Panc1 (cell line): ENCODE data around the gene ATXN1L. TPM values are rescaled to one million over a fixed set of nuclear protein-coding genes. Genes with fewer than 3 reads are reported as not detected.

Experiments
- ATAC-seq: fragments of 200-7000 bp; cut with Tn5 transposase; 2 replicates; pipeline ENCODE4 v1.9.1; 2020; ENCODE audit warnings: mild to moderate bottlenecking, moderate library complexity
- BruUV-seq: library from RNA; stranded (reverse); fragments of 400-500 nt; replicated peaks from 2 replicates; lab custom pipeline; 2021; lab: Mats Ljungman, UMichigan
- CTCF ChIA-PET: fragments of 300-600 bp; sonication (Branson Sonifier 250); formaldehyde crosslinking; loops from one replicate; lab custom pipeline; 2022; ENCODE audit warnings: antibody characterized with exemption; lab: Charles Lee
- POLR2A ChIA-PET: fragments of 300-600 bp; sonication (Branson Sonifier 250); formaldehyde crosslinking; loops from one replicate; lab custom pipeline; 2022; ENCODE audit warnings: antibody characterized with exemption; lab: Charles Lee
- DNase-seq: peaks from one replicate; pipeline ENCODE4 v3.0.0-alpha.2; 2010; ENCODE audit warnings: low read depth, low spot score
- H3K27ac ChIP-seq: 2 replicates; pipeline ENCODE4 v1.5.1; 2011; ENCODE audit warnings: mild to moderate bottlenecking, low read length, inconsistent platforms
- H3K27me3 ChIP-seq: fragments of 200-500 bp; sonication (Bioruptor generic); 2 replicates; pipeline ENCODE4 v1.6.0; 2014; ENCODE audit warnings: low read length, inconsistent platforms; ENCODE audit not compliant: control insufficient read depth, insufficient read depth
- H3K36me3 ChIP-seq: fragments of 200-500 bp; sonication (Bioruptor generic); 2 replicates; pipeline ENCODE4 v1.5.1; 2014; ENCODE audit warnings: inconsistent platforms, mild to moderate bottlenecking, low read length, moderate library complexity; ENCODE audit not compliant: control insufficient read depth, insufficient read depth
- H3K4me1 ChIP-seq: 2 replicates; pipeline ENCODE4 v1.5.1; 2011; ENCODE audit warnings: inconsistent platforms, mild to moderate bottlenecking, low read length, moderate library complexity; ENCODE audit not compliant: control insufficient read depth, insufficient read depth
- H3K4me3 ChIP-seq, 2 experiments: 2 replicates each; pipeline ENCODE4 v1.5.1; 2011 to 2012; ENCODE audit warnings: low read depth in 2 of 2, low read length in 2 of 2, mild to moderate bottlenecking in 2 of 2, inconsistent platforms in 1 of 2, moderate library complexity in 1 of 2
- H3K9me3 ChIP-seq: fragments of 200-500 bp; sonication (Bioruptor generic); 2 replicates; pipeline ENCODE4 v1.5.1; 2014; ENCODE audit warnings: low read depth, mild to moderate bottlenecking, inconsistent platforms, low read length, moderate library complexity; ENCODE audit not compliant: control insufficient read depth, insufficient read depth
- POLR2AphosphoS5 ChIP-seq: IDR thresholded peaks from 2 replicates; pipeline ENCODE4 v1.6.1; 2012; ENCODE audit warnings: mild to moderate bottlenecking, low read depth, low read length, moderate library complexity
- REST ChIP-seq, 2 experiments: IDR thresholded peaks; 2 replicates each; pipeline ENCODE4 v1.6.1; 2011 to 2012; ENCODE audit warnings: low read depth in 2 of 2, control low read depth in 1 of 2, low read length in 1 of 2, mild to moderate bottlenecking in 1 of 2, moderate library complexity in 1 of 2; ENCODE audit not compliant: insufficient read depth in 1 of 2
- SIN3A ChIP-seq: IDR thresholded peaks from 2 replicates; pipeline ENCODE4 v1.6.1; 2012; ENCODE audit warnings: low read depth, mild to moderate bottlenecking, low read length, moderate library complexity, borderline replicate concordance; ENCODE audit not compliant: insufficient read depth
- TCF7L2 ChIP-seq: IDR thresholded peaks from 2 replicates; pipeline ENCODE4 v1.6.1; 2011; ENCODE audit warnings: mild to moderate bottlenecking, low read depth, low read length, inconsistent platforms
- in situ Hi-C: cut with HindIII; loops from 2 replicates; pipeline ENCODE4 v1.10.0; 2016; ENCODE audit warnings: low sequenced_read_pairs, low pct_unique_long_range_greater_than_20kb
- intact Hi-C: fragments of 100-400 bp; cut with micrococcal nuclease; formaldehyde crosslinking; loops from one replicate; pipeline ENCODE4 v1.10.0; 2022; ENCODE audit not compliant: unreplicated experiment
- total RNA-seq: library from RNA; stranded (reverse); gene quantifications from one replicate; pipeline ENCODE4 v1.2.1, GENCODE V29; 2021; ENCODE audit not compliant: unreplicated experiment
- TF ChIP-seq, protein P1 (sequence below): fragments of 450-650 bp; IDR thresholded peaks from 2 replicates; pipeline ENCODE4 v1.5.1; 2017; ENCODE audit warnings: mild to moderate bottlenecking

The ATXN1L gene
- total RNA-seq, 1 experiment from 2014 or later: 17.3 TPM

- no peaks in the 10 kb centered on the region for H3K36me3 ChIP-seq
- H3K4me1 ChIP-seq: no peaks in the 10 kb centered on the region
- POLR2A ChIA-PET: interaction anchor here (0.5 kb wide), 1 partner anchor 15 kb away, joined by 15 read pairs; no protein-coding TSS in a partner anchor
- no TSS peak for BruUV-seq
- TF ChIP-seq TCF7L2 (no peak), REST (IDR thresholded peaks at IDR 0.05; ENCODE audit: insufficient read depth in 1 of 2, low read depth in 2 of 2, low read length in 1 of 2) (no peak)
- no peak overlapping the region for H3K4me3 ChIP-seq
- DNase-seq (no peak), ATAC-seq (no peak)
- H3K9me3 ChIP-seq: no peaks in the 10 kb centered on the region
- CTCF ChIA-PET: no interaction called here
- intact Hi-C loops: no loop called here
- in situ Hi-C loops: no loop called here
- no peaks in the 10 kb centered on the region for H3K27me3 ChIP-seq
- H3K27ac ChIP-seq: no peak overlapping the region
These were observed 11.5 kb upstream of the ATXN1L start for GRCh38 chr16:71834291-71834690.

GRCh38 chr16:71837150-71837549 is 8.6 kb upstream of the ATXN1L start:
- TF ChIP-seq SIN3A (no peak), POLR2AphosphoS5 (no peak), REST (IDR thresholded peaks at IDR 0.05; ENCODE audit: insufficient read depth in 1 of 2, low read depth in 2 of 2, low read length in 1 of 2) (no peak), TCF7L2 (no peak)
- TF ChIP-seq, protein P1, sequence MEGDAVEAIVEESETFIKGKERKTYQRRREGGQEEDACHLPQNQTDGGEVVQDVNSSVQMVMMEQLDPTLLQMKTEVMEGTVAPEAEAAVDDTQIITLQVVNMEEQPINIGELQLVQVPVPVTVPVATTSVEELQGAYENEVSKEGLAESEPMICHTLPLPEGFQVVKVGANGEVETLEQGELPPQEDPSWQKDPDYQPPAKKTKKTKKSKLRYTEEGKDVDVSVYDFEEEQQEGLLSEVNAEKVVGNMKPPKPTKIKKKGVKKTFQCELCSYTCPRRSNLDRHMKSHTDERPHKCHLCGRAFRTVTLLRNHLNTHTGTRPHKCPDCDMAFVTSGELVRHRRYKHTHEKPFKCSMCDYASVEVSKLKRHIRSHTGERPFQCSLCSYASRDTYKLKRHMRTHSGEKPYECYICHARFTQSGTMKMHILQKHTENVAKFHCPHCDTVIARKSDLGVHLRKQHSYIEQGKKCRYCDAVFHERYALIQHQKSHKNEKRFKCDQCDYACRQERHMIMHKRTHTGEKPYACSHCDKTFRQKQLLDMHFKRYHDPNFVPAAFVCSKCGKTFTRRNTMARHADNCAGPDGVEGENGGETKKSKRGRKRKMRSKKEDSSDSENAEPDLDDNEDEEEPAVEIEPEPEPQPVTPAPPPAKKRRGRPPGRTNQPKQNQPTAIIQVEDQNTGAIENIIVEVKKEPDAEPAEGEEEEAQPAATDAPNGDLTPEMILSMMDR: no peak
- DNase-seq (no peak), ATAC-seq (no peak)
- intact Hi-C loops: no loop called here
- ChIA-PET POLR2A (no interaction called here), CTCF (no interaction called here)
- Histone ChIP-seq H3K27me3 (no peaks in the 10 kb centered on the region), H3K9me3 (no peaks in the 10 kb centered on the region), H3K4me3 (no peak overlapping the region), H3K27ac (no peak overlapping the region), H3K36me3 (no peaks in the 10 kb centered on the region), H3K4me1 (no peaks in the 10 kb centered on the region)
- no TSS peak for BruUV-seq
- in situ Hi-C loops: no loop called here
